ENCODE measurements around the gene ARVCF.

DNA sequence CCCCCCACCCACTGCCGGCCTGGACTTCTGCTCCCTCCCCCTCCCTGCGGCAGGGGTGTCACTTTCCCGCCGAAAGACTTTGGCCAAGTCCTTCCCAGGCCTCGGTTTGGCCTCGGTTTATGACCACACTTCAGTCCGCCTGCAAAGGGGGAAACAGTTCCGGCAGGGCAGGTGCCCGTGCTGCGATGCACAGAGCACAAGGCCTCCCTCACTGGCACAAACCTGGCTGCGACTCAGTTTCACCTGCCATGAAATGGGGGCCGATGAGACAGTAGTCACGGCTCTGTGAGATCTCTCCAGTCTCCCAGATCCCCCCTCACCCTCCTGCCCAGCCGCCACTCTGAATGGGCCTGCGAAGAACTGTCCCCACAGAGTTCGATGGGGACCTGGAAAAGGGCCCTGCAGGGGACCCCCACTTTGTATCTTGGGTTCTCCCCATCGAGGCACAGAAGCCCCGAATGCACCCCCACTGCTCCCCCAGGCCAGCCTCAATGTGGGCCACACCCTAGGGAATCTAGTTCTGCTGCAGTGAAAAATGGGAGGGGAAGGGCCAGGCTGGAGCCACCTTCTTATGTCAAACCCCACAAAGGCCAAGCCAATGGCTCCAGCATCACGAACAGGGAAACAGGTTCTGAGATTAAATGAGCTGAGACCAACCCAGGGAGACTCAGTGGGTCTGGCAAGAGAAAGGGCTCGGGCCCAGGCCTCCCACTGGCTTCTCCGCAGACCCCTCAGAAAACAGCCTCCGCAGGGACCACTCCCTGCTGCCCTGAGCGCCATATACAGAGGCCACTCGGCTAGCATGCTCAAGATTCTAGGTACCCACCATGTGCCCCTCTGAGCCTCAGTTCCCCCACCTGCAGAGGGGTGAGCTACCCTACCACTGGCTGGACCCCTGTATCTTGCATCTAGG is 29.0 kb downstream of the ARVCF start:
- TF ChIP-seq, protein P1, sequence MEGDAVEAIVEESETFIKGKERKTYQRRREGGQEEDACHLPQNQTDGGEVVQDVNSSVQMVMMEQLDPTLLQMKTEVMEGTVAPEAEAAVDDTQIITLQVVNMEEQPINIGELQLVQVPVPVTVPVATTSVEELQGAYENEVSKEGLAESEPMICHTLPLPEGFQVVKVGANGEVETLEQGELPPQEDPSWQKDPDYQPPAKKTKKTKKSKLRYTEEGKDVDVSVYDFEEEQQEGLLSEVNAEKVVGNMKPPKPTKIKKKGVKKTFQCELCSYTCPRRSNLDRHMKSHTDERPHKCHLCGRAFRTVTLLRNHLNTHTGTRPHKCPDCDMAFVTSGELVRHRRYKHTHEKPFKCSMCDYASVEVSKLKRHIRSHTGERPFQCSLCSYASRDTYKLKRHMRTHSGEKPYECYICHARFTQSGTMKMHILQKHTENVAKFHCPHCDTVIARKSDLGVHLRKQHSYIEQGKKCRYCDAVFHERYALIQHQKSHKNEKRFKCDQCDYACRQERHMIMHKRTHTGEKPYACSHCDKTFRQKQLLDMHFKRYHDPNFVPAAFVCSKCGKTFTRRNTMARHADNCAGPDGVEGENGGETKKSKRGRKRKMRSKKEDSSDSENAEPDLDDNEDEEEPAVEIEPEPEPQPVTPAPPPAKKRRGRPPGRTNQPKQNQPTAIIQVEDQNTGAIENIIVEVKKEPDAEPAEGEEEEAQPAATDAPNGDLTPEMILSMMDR (IDR thresholded peaks at IDR 0.05; ENCODE audit: extremely low read depth in 1 of 2, insufficient read depth in 1 of 2, low read depth in 1 of 2, low read length in 2 of 2): no peak
- TF ChIP-seq POLR2AphosphoS5 (IDR thresholded peaks at IDR 0.05; ENCODE audit: insufficient read depth, low read depth, low read length): no peak
- no peak for TF ChIP-seq POLR2A (IDR thresholded peaks at IDR 0.05; ENCODE audit: low read depth, low read length)
- TF ChIP-seq EZH2 (IDR thresholded peaks at IDR 0.05; ENCODE audit: borderline replicate concordance, low read depth, low read length, severe bottlenecking): no peak
- TF ChIP-seq, protein P2, sequence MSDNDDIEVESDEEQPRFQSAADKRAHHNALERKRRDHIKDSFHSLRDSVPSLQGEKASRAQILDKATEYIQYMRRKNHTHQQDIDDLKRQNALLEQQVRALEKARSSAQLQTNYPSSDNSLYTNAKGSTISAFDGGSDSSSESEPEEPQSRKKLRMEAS (IDR thresholded peaks at IDR 0.05; ENCODE audit: insufficient read depth, insufficient read length): no peak

Data from endothelial cell of umbilical vein (primary cell).